Measurements from ENCODE around the gene MALT1. TPM values are rescaled to one million over a fixed set of nuclear protein-coding genes. Genes with fewer than 3 reads are reported as not detected.

The MALT1 gene
- total and polyA plus RNA-seq, 9 of the 15 experiments (the other 6 are each of a cell fraction or from before 2014, with no cell fraction given): 0.14 to 1.6 (median 0.32) TPM

DNA sequence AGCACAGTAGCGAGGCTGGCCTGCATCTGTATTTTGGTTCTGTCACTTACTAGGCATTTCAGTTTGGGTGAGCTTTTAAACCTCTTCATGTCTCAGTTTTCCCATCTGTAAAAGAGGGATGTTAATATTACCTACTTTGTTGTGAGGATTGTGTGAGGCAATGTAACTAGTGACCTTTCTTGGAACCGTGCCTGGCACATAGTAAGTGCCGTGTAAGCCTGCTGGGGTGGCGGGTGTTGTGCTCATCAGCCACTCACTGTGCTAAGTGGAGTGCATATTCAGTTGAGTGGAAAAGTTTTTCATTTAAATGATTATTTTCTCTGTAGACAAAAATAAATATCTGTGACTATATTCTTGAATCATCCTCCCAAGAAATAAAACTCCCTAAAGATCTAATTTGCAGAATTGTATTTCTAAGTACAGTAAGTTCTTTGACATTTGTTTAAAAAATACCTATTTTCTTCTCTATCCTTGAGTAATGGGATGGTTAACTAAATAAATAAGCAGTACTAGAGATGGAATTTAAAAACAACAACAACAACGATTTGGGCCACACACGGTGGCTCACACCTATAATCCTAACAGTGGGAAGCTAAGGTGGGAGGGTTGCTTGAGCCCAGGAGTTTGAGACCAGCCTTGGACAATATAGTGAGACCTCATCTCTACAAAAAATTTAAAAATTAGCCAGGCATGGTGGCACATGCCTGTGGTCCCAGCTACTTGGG lies 56.7 kb downstream of the MALT1 start:
- in situ Hi-C loops (cut with MboI): no loop called here
- H3K4me1 ChIP-seq (replicated peaks in 1 of 2; ENCODE audit: control insufficient read depth in 2 of 2, insufficient read depth in 2 of 2, low read length in 2 of 2): no peaks in the 10 kb centered on the region
- H3K4me3 ChIP-seq: no peak overlapping the region
- no peak overlapping the region for H3K9ac ChIP-seq (ENCODE audit: insufficient read depth in 1 of 2, low read depth in 2 of 2, low read length in 2 of 2)
- H4K20me1 ChIP-seq (replicated peaks; ENCODE audit: control insufficient read depth, insufficient read depth, low read length): no peaks in the 10 kb centered on the region
- POLR2A ChIA-PET: no interaction called here
- H3K36me3 ChIP-seq (ENCODE audit: control insufficient read depth, insufficient read depth, low read length): no peaks in the 10 kb centered on the region
- no peak for ATAC-seq
- H3K27me3 ChIP-seq (ENCODE audit: control insufficient read depth in 2 of 2, insufficient read depth in 2 of 2, low read length in 2 of 2): no peaks in the 10 kb centered on the region
- intact Hi-C loops (cut with micrococcal nuclease): no loop called here
- no peak for DNase-seq (ENCODE audit: extremely low read depth in 1 of 4, low spot score in 3 of 4)
- no peaks in the 10 kb centered on the region for H3K9me1 ChIP-seq (ENCODE audit: control insufficient read depth, insufficient read depth, low read length)
- WGBS (ENCODE audit: insufficient coverage, low coverage, missing lambda C conversion rate): 6% methylated on average over 6 of the region's 6 CpGs
- no peak overlapping the region for H3K4me2 ChIP-seq (ENCODE audit: insufficient read depth, low read length)
- no peak overlapping the region for H3K27ac ChIP-seq (ENCODE audit: extremely low read depth, low read depth, low read length)
- H3K9me3 ChIP-seq (replicated peaks; ENCODE audit: control insufficient read depth, insufficient read depth, low read depth, low read length): no peaks in the 10 kb centered on the region
- no TSS peak for BruUV-seq (replicated peaks)
- no peak overlapping the region for H2AFZ ChIP-seq (ENCODE audit: low read depth, low read length)
- FAIRE-seq: no peak
- no peaks in the 10 kb centered on the region for H3K79me2 ChIP-seq (ENCODE audit: control insufficient read depth, insufficient read depth, low read length)
- TF ChIP-seq DLX4 (CRISPR knock-in tag; IDR thresholded peaks at IDR 0.05) (no peak), PHB (CRISPR knock-in tag; IDR thresholded peaks at IDR 0.05) (no peak), CEBPG (CRISPR knock-in tag; IDR thresholded peaks at IDR 0.05) (no peak), CEBPG (tag; conservative IDR thresholded peaks at IDR 0.05 in 1 of 2, IDR thresholded peaks at IDR 0.05 in 1 of 2) (no peak), ZNF518B (CRISPR knock-in tag; IDR thresholded peaks at IDR 0.05) (no peak)
- TF ChIP-seq, protein P1, sequence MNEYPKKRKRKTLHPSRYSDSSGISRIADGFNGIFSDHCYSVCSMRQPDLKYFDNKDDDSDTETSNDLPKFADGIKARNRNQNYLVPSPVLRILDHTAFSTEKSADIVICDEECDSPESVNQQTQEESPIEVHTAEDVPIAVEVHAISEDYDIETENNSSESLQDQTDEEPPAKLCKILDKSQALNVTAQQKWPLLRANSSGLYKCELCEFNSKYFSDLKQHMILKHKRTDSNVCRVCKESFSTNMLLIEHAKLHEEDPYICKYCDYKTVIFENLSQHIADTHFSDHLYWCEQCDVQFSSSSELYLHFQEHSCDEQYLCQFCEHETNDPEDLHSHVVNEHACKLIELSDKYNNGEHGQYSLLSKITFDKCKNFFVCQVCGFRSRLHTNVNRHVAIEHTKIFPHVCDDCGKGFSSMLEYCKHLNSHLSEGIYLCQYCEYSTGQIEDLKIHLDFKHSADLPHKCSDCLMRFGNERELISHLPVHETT (CRISPR knock-in tag; conservative IDR thresholded peaks at IDR 0.05 in 1 of 2, IDR thresholded peaks at IDR 0.05 in 1 of 2): no peak
- CTCF ChIA-PET (ENCODE audit: low intra/inter-chr PET ratio): no interaction called here

All from K562 (cell line).